HFFc6 (cell line): ENCODE results near the gene DNMBP. TPM values are rescaled to one million over a fixed set of nuclear protein-coding genes. Genes with fewer than 3 reads are reported as not detected.
A peak's percentile ranks its signal among the peaks of the same experiment; 100 is the strongest.
"Not testable (repeated sequence)": the region's sequence is repeated elsewhere in the genome, so short reads cannot be mapped to it uniquely, and the experiment has no call there.

ENCODE experiments used
- DNase-seq: peaks from one replicate; pipeline ENCODE4 v3.0.0-alpha.2; 2018
- H3K27ac Mint-ChIP-seq: 2 replicates; pipeline ENCODE4 v1.8.0; 2020; ENCODE audit warnings: mild to moderate bottlenecking, mixed read lengths
- H3K27me3 Mint-ChIP-seq: 2 replicates; pipeline ENCODE4 v1.8.0; 2021; ENCODE audit warnings: mild to moderate bottlenecking, moderate library complexity, mixed read lengths; ENCODE audit not compliant: insufficient read depth
- H3K36me3 Mint-ChIP-seq: 2 replicates; pipeline ENCODE4 v1.8.0; 2021; ENCODE audit warnings: low read depth, mixed read lengths
- H3K4me1 Mint-ChIP-seq: 2 replicates; pipeline ENCODE4 v1.8.0; 2020; ENCODE audit warnings: low read depth, mixed read lengths
- H3K4me3 Mint-ChIP-seq: 2 replicates; pipeline ENCODE4 v1.8.0; 2020; ENCODE audit warnings: mild to moderate bottlenecking, moderate library complexity, mixed read lengths
- H3K9me3 Mint-ChIP-seq: 2 replicates; pipeline ENCODE4 v1.8.0; 2020; ENCODE audit warnings: mild to moderate bottlenecking, mixed read lengths
- CTCF ChIP-seq: fragments of 200-600 bp; sonication (generic); IDR thresholded peaks from 2 replicates; pipeline ENCODE4 v1.5.0; 2021; ENCODE audit warnings: antibody characterized with exemption, mild to moderate bottlenecking
- total RNA-seq, 6 experiments: library from RNA; stranded (reverse); fragmentation: NEBNext Ultra II Directional; extraction: Animal tissue kit (Norgen Biotek cat#: 25700); gene quantifications; 2 replicates in 1 of 6; 3 replicates in 5 of 6; pipeline ENCODE4 v1.2.3, GENCODE V29; 2021

DNMBP gene
- total RNA-seq, 6 experiments from 2014 or later = 24.9 to 44.7 (median 28.6) TPM

GRCh38 chr10:99938563-99938962 is 71.2 kb downstream of the DNMBP start:
- peaks cover 65% of the 10 kb centered on the region for H3K4me1 Mint-ChIP-seq
- H3K27ac Mint-ChIP-seq = peak overlapping the region; percentile 44; the same call in 1 of the 2 replicates
- H3K27me3 Mint-ChIP-seq = peaks cover 7% of the 10 kb centered on the region
- TF ChIP-seq CTCF = no peak
- H3K9me3 Mint-ChIP-seq = no peaks in the 10 kb centered on the region
- peaks cover 49% of the 10 kb centered on the region for H3K36me3 Mint-ChIP-seq
- DNase-seq = no peak
- H3K4me3 Mint-ChIP-seq = no peak overlapping the region

- TF ChIP-seq CTCF = no peak
- DNase-seq = no peak
- H3K27ac Mint-ChIP-seq = peak overlapping the region; percentile 50; the same call in 1 of the 2 replicates
- peaks cover 68% of the 10 kb centered on the region for H3K4me1 Mint-ChIP-seq
- peaks cover 9% of the 10 kb centered on the region for H3K27me3 Mint-ChIP-seq
- H3K36me3 Mint-ChIP-seq = peaks cover 48% of the 10 kb centered on the region
- H3K4me3 Mint-ChIP-seq = no peak overlapping the region
- no peaks in the 10 kb centered on the region for H3K9me3 Mint-ChIP-seq
These were observed 72.1 kb downstream of the DNMBP start for GRCh38 chr10:99937630-99938029.

- H3K4me3 Mint-ChIP-seq = peak overlapping the region; percentile 56
- peaks cover 33% of the 10 kb centered on the region for H3K36me3 Mint-ChIP-seq
These were observed 77.4 kb downstream of the DNMBP start for GRCh38 chr10:99932203-99932957.

GRCh38 chr10:99930731-99931550 is 78.8 kb downstream of the DNMBP start:
- no peak for DNase-seq
- H3K27ac Mint-ChIP-seq = peak overlapping the region; percentile 80
- H3K9me3 Mint-ChIP-seq = no peaks in the 10 kb centered on the region
- H3K36me3 Mint-ChIP-seq = peaks cover 37% of the 10 kb centered on the region
- H3K4me3 Mint-ChIP-seq = peak overlapping the region; percentile 49; the same call in 1 of the 2 replicates
- H3K27me3 Mint-ChIP-seq = peaks cover 9% of the 10 kb centered on the region
- TF ChIP-seq CTCF = no peak
- peaks cover 82% of the 10 kb centered on the region for H3K4me1 Mint-ChIP-seq

More at GRCh38 chr10:99932203-99932957, 77.4 kb downstream of the DNMBP start:
- H3K27me3 Mint-ChIP-seq, H3K9me3 Mint-ChIP-seq: not testable (repeated sequence)
- peaks cover 71% of the 10 kb centered on the region for H3K4me1 Mint-ChIP-seq
- peak overlapping the region; percentile 80 for H3K27ac Mint-ChIP-seq
- peak; percentile 19 for DNase-seq

GRCh38 chr10:99929360-99929759 is 80.4 kb downstream of the DNMBP start:
- DNase-seq = no peak
- H3K27me3 Mint-ChIP-seq = peaks cover 7% of the 10 kb centered on the region
- no peak for TF ChIP-seq CTCF
- no peaks in the 10 kb centered on the region for H3K9me3 Mint-ChIP-seq
- peaks cover 92% of the 10 kb centered on the region for H3K4me1 Mint-ChIP-seq
- H3K27ac Mint-ChIP-seq = peak overlapping the region; percentile 20; the same call in 1 of the 2 replicates
- H3K36me3 Mint-ChIP-seq = peaks cover 44% of the 10 kb centered on the region
- no peak overlapping the region for H3K4me3 Mint-ChIP-seq
